Frontal cortex (tissue), 4 donors: ENCODE results near the gene DTYMK. TPM values are rescaled to one million over a fixed set of nuclear protein-coding genes. Genes with fewer than 3 reads are reported as not detected.

ENCODE experiments used
- DNase-seq, 2 donors: peaks; one replicate each; pipeline ENCODE4 v3.0.0; 2012; ENCODE audit warnings: low spot score in 2 of 2
- FAIRE-seq: peaks from 2 replicates; lab custom pipeline; 2012; peaks lifted over from hg19 to GRCh38; lab: Jason Lieb, UNC
- total RNA-seq: library from RNA; depleted of rRNA; stranded (reverse); fragments of >200 nt; gene quantifications from one replicate; pipeline ENCODE4 v1.2.3, GENCODE V29; 2014
- donor health status: control.
- donor health status: control.
- donor health status: control.

The DTYMK gene
- total RNA-seq, 1 donor from 2014 or later: 8.6 TPM

DNA sequence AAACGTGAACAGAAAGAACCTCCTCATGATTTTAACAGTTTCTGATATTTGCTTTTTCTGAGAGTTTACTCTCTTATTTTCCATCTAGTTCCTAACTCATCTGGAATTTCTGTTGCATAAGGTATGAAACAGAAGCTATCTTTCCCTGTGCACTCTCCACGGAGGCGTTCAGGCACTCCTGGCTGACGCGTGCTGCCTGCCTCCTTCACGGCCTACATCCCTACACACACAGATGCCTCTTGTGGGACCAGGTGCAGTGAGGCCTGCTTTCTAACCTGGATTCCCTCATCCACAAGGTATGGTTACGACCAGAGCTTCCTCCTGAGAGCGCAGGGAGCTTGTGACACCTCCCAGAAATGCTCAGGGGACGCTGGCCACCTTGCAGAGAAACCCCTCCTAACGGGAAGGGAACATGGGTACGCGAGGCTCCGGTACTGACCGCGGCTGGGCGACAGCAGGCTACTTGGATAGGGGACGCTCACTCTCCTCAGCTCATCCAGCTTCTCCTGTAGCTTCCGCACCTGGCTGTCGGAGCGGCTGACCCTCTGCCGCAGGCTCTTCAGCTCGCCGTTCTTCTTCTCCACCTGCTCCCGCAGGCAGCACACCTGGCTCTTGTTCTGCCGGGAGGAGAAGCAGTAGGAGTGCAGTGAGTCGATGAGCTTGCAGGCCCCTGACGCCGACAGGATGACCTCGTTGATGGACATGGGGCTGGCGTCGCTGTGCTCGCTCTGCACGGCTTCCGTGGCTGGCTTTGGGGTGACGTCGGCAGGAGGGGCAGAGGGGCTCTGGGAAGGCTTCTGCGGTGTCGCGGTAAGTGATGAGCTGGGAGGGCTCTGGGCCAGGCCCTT, 53.9 kb downstream of the DTYMK start:
- DNase-seq (no peak), FAIRE-seq (no peak)

DNA sequence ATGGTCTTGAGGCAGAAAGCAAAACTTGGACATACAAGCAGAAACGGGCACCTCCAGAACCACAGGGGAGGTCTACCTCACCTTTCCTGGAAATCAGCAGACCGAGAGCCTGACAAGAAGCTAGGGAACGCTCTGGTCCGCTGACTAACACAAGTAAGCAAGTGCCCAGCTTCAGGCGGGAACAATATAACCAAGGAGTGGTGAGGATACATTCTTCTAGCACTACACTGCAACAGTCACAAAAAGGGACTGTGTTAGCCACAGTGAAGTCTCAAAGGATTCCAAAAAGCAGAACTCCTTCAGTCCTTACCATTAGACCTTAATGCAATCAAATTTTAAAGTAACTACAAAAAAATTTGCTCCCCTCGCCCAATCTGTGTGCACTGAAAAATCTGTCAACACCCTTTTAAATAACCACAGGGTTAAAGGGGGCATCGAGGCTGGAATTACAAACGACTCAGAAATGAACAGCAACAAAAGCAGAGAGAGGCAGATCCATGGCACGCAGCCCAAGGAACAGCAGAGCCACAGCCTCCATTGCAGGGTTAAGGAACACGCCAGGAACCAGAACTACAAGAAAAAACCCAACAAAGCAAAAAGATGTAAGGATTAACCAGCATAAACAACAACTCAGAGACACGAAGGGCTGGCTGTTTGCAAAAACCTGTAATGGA, 56.7 kb downstream of the DTYMK start:
- DNase-seq (no peak), FAIRE-seq (no peak)

DNA sequence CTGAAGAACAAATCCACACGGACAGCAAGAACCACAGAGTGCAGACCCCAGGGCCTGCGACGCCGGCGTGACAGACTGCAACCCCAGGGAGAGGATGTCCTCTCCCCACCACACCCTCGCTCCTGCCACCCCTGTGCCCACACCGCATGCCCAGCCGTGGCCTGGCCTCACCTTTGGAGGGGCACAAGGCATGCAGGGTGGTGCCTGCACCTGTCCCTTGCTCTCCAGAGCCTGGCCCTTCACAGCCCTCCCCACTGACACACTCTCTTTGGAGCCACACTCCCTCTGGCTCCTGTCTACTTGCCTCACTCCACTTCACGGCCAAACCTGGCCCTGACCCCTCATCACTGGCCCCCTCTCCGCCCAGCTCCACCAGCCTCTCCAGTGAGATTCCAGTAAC, 58.9 kb downstream of the DTYMK start:
- FAIRE-seq (no peak), DNase-seq (no peak)

Other genes with a start within 250 kb of the DTYMK start
- gene STK25, start 178.2 kb downstream of the DTYMK start, total RNA-seq: 181 TPM
- gene BOK, start 128.1 kb downstream of the DTYMK start, total RNA-seq: 20.8 TPM
- gene THAP4, start 49.7 kb downstream of the DTYMK start, total RNA-seq: 23.6 TPM
- 39.1 TPM for gene ATG4B, start 49.1 kb downstream of the DTYMK start, total RNA-seq
- 24.1 TPM for gene ING5, start 15.2 kb upstream of the DTYMK start, total RNA-seq
- 9.4 TPM for gene D2HGDH, start 47.8 kb upstream of the DTYMK start, total RNA-seq
- gene GAL3ST2, start 90.0 kb upstream of the DTYMK start, total RNA-seq: 0.41 TPM
- gene NEU4, start 122.4 kb upstream of the DTYMK start, total RNA-seq: 1.6 TPM
- gene PDCD1, start 172.1 kb upstream of the DTYMK start, total RNA-seq: 0.41 TPM
- gene RTP5, start 182.9 kb upstream of the DTYMK start, total RNA-seq: 2.4 TPM